Left colon (tissue), 2 donors: Measurements from ENCODE around the gene ZDHHC11B. TPM values are rescaled to one million over a fixed set of nuclear protein-coding genes. Genes with fewer than 3 reads are reported as not detected.
"Not testable (repeated sequence)": the region's sequence is repeated elsewhere in the genome, so short reads cannot be mapped to it uniquely, and the experiment has no call there.

Source experiments
- ATAC-seq: fragments of 200-7000 bp; cut with Tn5 transposase; one replicate; pipeline ENCODE4 v1.9.1; 2020; ENCODE audit warnings: mild to moderate bottlenecking, moderate library complexity
- DNase-seq, 2 donors: peaks; one replicate each; pipeline ENCODE4 v3.0.0-alpha.2; 2020
- intact Hi-C, 2 donors: fragments of 100-400 bp; cut with DNase I in 1 of 2; cut with micrococcal nuclease in 1 of 2; formaldehyde crosslinking; loops; one replicate each; pipeline versions ENCODE4 v1.11.2 to v1.14.0; 2022; cut with DNase I, micrococcal nuclease
- total RNA-seq, 2 donors: library from RNA; stranded (reverse); fragmentation: NEBNext Ultra II Directional; extraction: Animal tissue kit (Norgen Biotek cat#: 25700); gene quantifications; one replicate each; pipeline ENCODE4 v1.2.1, GENCODE V29; 2021
- donor health status: DM: no; HTN: no; CAD: no.
- donor health status: DM: yes; HTN: yes; CAD: no.

Gene ZDHHC11B
- total RNA-seq, 2 donors from 2014 or later = 1.5 to 15.9 TPM

- intact Hi-C loops = no loop called here
- ATAC-seq (no peak), DNase-seq (peak; percentile 18 to 44)
These were observed 24.7 kb downstream of the ZDHHC11B start for GRCh38 chr5:759781-760362.

GRCh38 chr5:759111-759751 is 25.3 kb downstream of the ZDHHC11B start:
- peak; percentile 90 for ATAC-seq
- peak; percentile 79 to 95 for DNase-seq
- intact Hi-C loops = no loop called here

GRCh38 chr5:758698-759053 is 25.9 kb downstream of the ZDHHC11B start:
- intact Hi-C loops = no loop called here
- peak in 1 of 2 donors; percentile 22 for DNase-seq
- ATAC-seq = no peak

DNA sequence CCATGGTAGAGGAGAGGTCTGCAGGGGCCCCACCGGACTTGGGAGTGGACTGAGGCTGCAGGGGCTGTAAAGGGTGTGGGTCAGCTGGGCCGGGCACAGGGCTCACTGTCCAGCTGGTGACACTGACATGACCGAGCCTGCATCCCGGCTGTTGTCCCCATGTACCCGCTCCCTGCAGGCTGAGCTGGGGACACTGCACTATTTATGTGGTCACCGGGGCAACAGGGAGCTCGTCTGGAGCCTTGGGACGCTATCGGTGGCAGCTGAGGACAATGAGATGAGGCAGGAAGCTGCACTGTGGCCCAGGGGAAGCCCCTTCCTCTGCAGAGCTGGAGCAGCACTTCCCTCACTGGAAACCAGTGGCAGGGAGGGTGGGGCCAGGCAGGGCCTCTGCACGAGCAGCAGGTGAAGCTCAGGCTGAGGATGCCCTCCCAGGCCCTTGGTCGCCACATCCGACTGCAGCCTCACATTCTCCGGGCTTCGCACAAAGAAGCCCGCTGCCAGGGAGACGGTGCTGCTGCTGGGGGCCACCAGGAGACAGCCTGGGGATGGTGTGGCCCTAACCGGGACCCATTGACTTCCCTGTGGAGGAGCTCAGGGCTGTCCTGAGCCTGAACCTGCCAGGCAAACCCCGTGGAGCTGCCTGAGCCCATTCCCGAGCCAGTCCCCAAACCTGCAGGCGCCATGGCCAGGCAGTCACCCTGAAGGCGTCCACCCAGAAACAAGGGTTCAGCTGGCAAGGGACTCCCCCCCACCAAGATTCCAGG is 26.4 kb downstream of the ZDHHC11B start:
- ATAC-seq (peak; percentile 62), DNase-seq (peak; percentile 58 to 87)
- intact Hi-C loops = no loop called here

GRCh38 chr5:757346-757930 is 27.1 kb downstream of the ZDHHC11B start:
- ATAC-seq (no peak), DNase-seq (peak; percentile 9 to 45)
- intact Hi-C loops = no loop called here

DNA sequence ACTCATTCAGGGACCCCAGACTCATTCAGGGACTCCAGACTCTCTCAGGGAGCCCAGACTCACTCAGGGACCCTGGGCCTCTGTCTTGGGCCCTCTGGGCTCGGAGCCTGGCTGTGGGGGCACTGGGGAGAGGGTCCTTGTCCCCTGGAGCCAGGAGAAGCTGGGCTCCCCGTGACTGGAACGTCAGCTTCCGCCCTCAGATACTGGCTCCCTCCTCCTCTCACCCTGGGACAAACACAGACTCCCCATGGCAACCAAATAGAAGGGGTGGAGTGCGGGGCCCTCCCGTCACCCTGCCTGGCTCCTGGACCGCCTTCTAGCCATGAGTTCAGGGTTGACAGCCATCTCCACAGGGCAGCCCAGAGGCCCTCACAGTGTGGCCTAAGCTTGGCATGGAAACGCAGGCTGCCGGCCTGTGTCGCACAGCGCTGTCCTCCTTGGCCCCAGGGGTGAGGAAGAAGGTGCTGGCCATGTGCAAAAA is 27.6 kb downstream of the ZDHHC11B start:
- ATAC-seq = peak; percentile 40
- intact Hi-C loops = no loop called here
- DNase-seq = peak; percentile 36 to 76

GRCh38 chr5:756171-756570 is 28.4 kb downstream of the ZDHHC11B start:
- intact Hi-C loops = no loop called here
- no peak for ATAC-seq
- peak in 1 of 2 donors; percentile 57 for DNase-seq

DNA sequence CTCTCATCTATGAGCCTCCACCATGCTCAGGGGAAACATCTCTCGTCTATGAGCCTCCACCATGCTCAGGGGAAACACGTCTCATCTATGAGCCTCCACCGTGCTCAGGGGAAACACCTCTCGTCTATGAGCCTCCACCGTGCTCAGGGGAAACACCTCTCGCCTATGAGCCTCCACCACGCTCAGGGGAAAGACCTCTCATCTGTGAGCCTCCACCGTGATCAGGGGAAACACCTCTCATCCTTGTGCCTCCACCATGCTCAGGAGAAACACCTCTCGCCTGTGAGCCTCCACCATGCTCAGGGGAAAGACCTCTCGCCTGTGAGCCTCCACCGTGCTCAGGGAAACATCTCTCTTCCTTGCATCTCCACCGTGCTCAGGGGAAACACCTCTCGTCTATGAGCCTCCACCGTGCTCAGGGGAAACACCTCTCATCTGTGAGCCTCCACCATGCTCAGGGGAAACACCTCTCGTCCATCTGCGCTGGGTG is 30.3 kb downstream of the ZDHHC11B start:
- ATAC-seq, intact Hi-C loops: not testable (repeated sequence)
- peak in 1 of 2 donors; percentile 1 for DNase-seq

DNA sequence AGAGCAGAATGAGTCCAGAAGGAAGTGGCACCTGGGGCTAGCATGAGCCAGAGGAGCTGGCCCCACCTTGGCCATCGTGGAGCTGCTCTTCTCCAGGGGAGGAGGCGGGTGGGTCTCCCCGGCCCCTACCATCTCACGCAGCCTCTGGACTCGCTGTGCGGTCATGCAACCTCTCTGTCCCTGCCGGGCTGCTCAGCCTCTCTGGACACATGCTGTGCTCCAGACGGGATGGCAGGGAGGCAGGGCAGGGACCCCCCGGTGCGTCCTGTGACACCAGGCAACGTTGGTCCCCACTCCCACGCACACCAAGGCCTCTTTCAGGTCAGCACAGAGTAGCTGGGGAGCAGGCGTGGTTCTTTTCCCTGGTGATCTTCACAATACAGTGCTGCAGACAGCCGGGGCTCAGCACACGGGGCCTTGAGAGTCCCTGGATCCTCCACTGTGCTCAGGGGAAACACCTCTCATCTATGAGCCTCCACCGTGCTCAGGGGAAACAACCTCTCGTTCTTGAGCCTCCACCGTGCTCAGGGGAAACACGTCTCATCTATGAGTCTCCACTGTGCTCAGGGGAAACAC is 30.9 kb downstream of the ZDHHC11B start:
- peak in 1 of 2 donors; percentile 1 for DNase-seq
- intact Hi-C loops, ATAC-seq: not testable (repeated sequence)

DNA sequence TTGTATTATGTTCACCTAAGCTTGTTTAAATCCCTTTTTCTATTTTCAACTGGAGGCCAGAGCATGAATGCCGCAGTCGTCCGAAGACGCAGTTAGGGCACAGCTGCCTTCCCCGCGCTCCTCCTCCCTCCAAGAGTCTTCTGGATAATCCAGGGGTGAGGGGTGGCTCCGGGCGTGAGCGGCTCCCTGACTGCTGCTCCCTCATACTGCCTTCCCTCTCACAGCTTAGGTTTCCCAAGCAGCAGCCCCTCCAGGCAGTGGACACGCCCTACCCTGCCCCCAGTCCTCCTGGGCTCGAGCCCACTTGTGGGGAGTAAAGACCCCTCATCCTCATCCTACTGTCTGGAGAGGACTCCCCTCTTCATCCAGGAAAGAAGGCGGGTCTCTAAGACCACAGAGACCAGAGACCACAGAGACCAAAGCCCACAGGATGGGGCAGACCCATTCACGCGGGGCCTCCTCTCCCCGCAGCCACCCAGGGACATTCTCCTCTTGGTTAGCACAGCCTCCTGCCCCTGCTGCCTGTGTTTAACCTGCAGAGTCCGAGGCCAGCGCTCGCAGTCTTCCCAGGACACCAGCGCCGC is 31.9 kb downstream of the ZDHHC11B start:
- ATAC-seq, DNase-seq: not testable (repeated sequence)

DNA sequence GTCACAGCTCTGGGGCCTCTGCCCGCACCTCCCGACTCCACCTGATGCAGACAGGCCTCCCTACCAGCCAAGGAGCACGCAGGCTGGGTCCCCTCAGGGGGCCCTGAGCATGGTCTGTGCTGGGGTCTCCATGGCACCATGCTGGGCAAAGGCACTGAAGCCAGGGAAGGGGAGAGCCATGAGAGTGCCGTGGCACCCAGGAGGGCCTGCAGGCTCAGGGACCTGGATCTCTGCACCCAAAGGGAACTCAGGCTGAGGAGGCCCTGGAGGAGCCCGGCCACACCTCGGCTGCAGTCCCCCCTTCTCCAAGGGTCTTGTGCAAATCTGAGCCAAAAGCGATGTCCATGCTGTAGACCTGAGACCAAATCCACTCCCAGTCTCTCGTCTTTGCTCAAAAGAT is 32.5 kb downstream of the ZDHHC11B start:
- DNase-seq, intact Hi-C loops, ATAC-seq: not testable (repeated sequence)

More for the DNA sequence above, 31.9 kb downstream of the ZDHHC11B start:
- intact Hi-C loops = not testable (repeated sequence)

DNA sequence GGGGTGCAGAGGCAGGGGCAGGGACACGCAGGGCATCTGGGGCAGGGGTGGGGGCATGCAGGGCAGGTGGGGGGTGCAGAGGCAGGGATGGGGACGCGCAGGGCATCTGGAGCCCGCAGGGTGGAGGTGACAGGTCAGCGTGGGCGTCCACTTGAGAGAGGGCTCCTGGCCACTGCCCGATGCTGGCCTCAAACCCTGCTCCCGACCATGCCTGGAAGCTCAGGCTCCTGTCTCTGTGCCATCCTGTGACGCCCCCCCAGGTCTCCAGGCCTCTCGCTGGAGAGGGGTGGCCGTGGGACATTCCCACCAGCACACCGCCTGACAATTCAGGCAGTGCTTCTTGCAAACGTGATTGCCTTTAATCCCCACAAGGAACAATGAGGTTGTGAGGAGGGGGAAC is 33.0 kb downstream of the ZDHHC11B start:
- no peak for DNase-seq
- no peak for ATAC-seq
- intact Hi-C loops = no loop called here

DNA sequence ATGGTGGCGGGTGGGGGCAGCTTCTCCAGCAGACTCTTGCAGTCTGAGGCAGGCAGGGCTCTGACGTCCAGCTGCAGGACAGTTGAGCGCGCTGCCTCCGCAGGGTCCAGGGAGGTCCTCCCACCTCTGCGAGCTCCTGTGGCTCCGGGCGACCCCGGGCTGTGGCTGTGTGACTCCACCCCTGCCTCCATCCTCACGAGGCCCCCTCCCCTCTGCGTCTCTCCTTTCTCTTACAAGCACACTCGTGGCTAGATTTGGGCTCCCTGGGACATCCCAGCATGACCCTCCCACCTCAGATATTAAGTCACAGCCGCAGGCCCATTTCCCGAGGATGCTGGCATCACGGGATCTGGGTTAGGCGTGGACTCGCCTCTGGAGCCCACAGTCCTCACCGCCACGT is 34.3 kb downstream of the ZDHHC11B start:
- DNase-seq, intact Hi-C loops: not testable (repeated sequence)

GRCh38 chr5:749101-749670 is 35.3 kb downstream of the ZDHHC11B start:
- DNase-seq (no peak), ATAC-seq (no peak)
- intact Hi-C loops = loop anchor here in 1 of 2 donors (5.0 kb wide), 1 partner anchor 93 kb away; no protein-coding TSS in a partner anchor

More for the DNA sequence above, 34.3 kb downstream of the ZDHHC11B start:
- not testable (repeated sequence) for ATAC-seq

GRCh38 chr5:748011-748980 is 36.2 kb downstream of the ZDHHC11B start:
- not testable (repeated sequence) for ATAC-seq, DNase-seq
- intact Hi-C loops = loop anchor here in 1 of 2 donors (5.0 kb wide), 1 partner anchor 94 kb away; no protein-coding TSS in a partner anchor

GRCh38 chr5:747303-747844 is 37.2 kb downstream of the ZDHHC11B start:
- not testable (repeated sequence) for ATAC-seq, DNase-seq
- intact Hi-C loops = loop anchor here in 1 of 2 donors (5.0 kb wide), 1 partner anchor 95 kb away; no protein-coding TSS in a partner anchor
